B cell (primary cell): ENCODE results near the gene ZNF689. TPM values are rescaled to one million over a fixed set of nuclear protein-coding genes. Genes with fewer than 3 reads are reported as not detected.

Experiments used
- ATAC-seq: fragments of 200-7000 bp; cut with Tn5 transposase; one replicate; pipeline ENCODE4 v1.10.0; 2021; ENCODE audit warnings: low read depth, mild to moderate bottlenecking, moderate number of reproducible peaks, moderate library complexity
- CTCF ChIA-PET: fragments of 350-600 bp; sonication (Branson Sonifier 250); formaldehyde crosslinking; loops from one replicate; lab custom pipeline; 2021; ENCODE audit warnings: antibody characterized with exemption, inconsistent platforms; lab: Charles Lee
- POLR2A ChIA-PET: fragments of 350-600 bp; sonication (Branson Sonifier 250); formaldehyde crosslinking; loops from one replicate; lab custom pipeline; 2021; ENCODE audit warnings: antibody characterized with exemption; lab: Charles Lee
- DNase-seq: peaks from one replicate; pipeline ENCODE4 v3.0.0; 2013
- H2AFZ ChIP-seq: 2 replicates; pipeline ENCODE4 v1.6.1; 2012; ENCODE audit warnings: mild to moderate bottlenecking, low read depth, low read length; ENCODE audit not compliant: insufficient read depth, poor library complexity, severe bottlenecking
- H3K27ac ChIP-seq, 2 donors: 1 replicate in 1 of 2; 2 replicates in 1 of 2; pipeline ENCODE4 v1.5.1; 2012 to 2013; ENCODE audit warnings: low read length in 2 of 2, mild to moderate bottlenecking in 2 of 2, moderate library complexity in 1 of 2
- H3K27me3 ChIP-seq, 4 experiments: fragments of 200-600 bp in 1 of 4; sonication (generic) in 1 of 4; replicated peaks in 1 of 4; 1 replicate in 2 of 4; 2 replicates in 2 of 4; pipeline versions ENCODE4 v1.6.1 to v1.7.0; 2013 to 2016; ENCODE audit warnings: low read length in 3 of 4, mild to moderate bottlenecking in 2 of 4, mixed read lengths in 1 of 4, moderate library complexity in 1 of 4; ENCODE audit not compliant: insufficient read depth in 4 of 4, control insufficient read depth in 3 of 4; ENCODE audit errors: control extremely low read depth in 1 of 4
- H3K36me3 ChIP-seq, 2 experiments: replicated peaks in 1 of 2; 1 replicate in 1 of 2; 2 replicates in 1 of 2; pipeline versions ENCODE4 v1.6.1 to v1.7.1; 2013; ENCODE audit warnings: low read length in 1 of 2; ENCODE audit not compliant: insufficient read depth in 2 of 2, control insufficient read depth in 1 of 2; ENCODE audit errors: control extremely low read depth in 1 of 2, extremely low read depth in 1 of 2
- H3K4me1 ChIP-seq, 2 donors: fragments of 200-600 bp in 1 of 2; sonication (generic) in 1 of 2; 1 replicate in 1 of 2; 2 replicates in 1 of 2; pipeline versions ENCODE4 v1.5.1 to v1.6.1; 2013 to 2017; ENCODE audit warnings: low read length in 2 of 2; ENCODE audit not compliant: control insufficient read depth in 2 of 2, insufficient read depth in 2 of 2
- H3K4me2 ChIP-seq: replicated peaks from 2 replicates; pipeline ENCODE3; 2012; ENCODE audit warnings: mild to moderate bottlenecking, low read depth, low read length; ENCODE audit not compliant: poor library complexity, severe bottlenecking
- H3K4me3 ChIP-seq, 5 experiments: fragments of 200-600 bp in 1 of 5; sonication (generic) in 1 of 5; 1 replicate in 3 of 5; 2 replicates in 2 of 5; pipeline versions ENCODE4 v1.5.1 to v1.7.0; 2011 to 2016; ENCODE audit warnings: low read length in 4 of 5, mild to moderate bottlenecking in 4 of 5, low read depth in 2 of 5, control low read depth in 1 of 5, moderate library complexity in 1 of 5; ENCODE audit not compliant: insufficient read depth in 1 of 5; ENCODE audit errors: control extremely low read depth in 1 of 5, extremely low read depth in 1 of 5
- H3K79me2 ChIP-seq: fragments of 200-600 bp; sonication (generic); one replicate; pipeline ENCODE4 v1.6.0; 2016; ENCODE audit warnings: low read length; ENCODE audit not compliant: control insufficient read depth, insufficient read depth
- H3K9ac ChIP-seq: fragments of 200-600 bp; sonication (generic); 2 replicates; pipeline ENCODE4 v1.6.1; 2017; ENCODE audit warnings: mild to moderate bottlenecking, low read length, moderate library complexity
- H3K9me3 ChIP-seq, 3 donors: one replicate each; pipeline versions ENCODE4 v1.6.1 to v1.7.1; 2013; ENCODE audit warnings: low read length in 2 of 3; ENCODE audit not compliant: control insufficient read depth in 2 of 3, insufficient read depth in 1 of 3; ENCODE audit errors: control extremely low read depth in 1 of 3
- H4K20me1 ChIP-seq: 2 replicates; pipeline ENCODE4 v1.6.0; 2012; ENCODE audit warnings: mild to moderate bottlenecking, low read length; ENCODE audit not compliant: insufficient read depth, control insufficient read depth, poor library complexity, severe bottlenecking
- H3K27ac Mint-ChIP-seq: one replicate; pipeline ENCODE4 v1.8.0; 2021; ENCODE audit warnings: mixed read lengths
- H3K27me3 Mint-ChIP-seq: one replicate; pipeline ENCODE4 v1.8.0; 2021; ENCODE audit warnings: mixed read lengths
- H3K4me1 Mint-ChIP-seq: one replicate; pipeline ENCODE4 v1.8.0; 2021; ENCODE audit warnings: mixed read lengths
- H3K4me3 Mint-ChIP-seq: one replicate; pipeline ENCODE4 v1.8.0; 2021; ENCODE audit warnings: mixed read lengths
- H3K9me3 Mint-ChIP-seq: one replicate; pipeline ENCODE4 v1.8.0; 2022; ENCODE audit warnings: mixed read lengths; ENCODE audit not compliant: insufficient read depth
- EZH2 ChIP-seq: IDR thresholded peaks from 2 replicates; pipeline ENCODE4 v1.6.1; 2012; ENCODE audit warnings: borderline replicate concordance, low read depth, mild to moderate bottlenecking, moderate library complexity, low read length; ENCODE audit not compliant: insufficient read depth, poor library complexity, severe bottlenecking
- WGBS: methylation state at CpG from one replicate; pipeline ENCODE4 v1.1.5; 2013; ENCODE audit warnings: missing lambda C conversion rate; ENCODE audit not compliant: insufficient coverage; 5-methylcytosine and 5-hydroxymethylcytosine counted together
- intact Hi-C: fragments of 100-400 bp; cut with micrococcal nuclease; formaldehyde crosslinking; loops from one replicate; pipeline ENCODE4 v1.10.0; 2022
- polyA plus RNA-seq: library from polyadenylated mRNA; depleted of rRNA; stranded (reverse); fragments of >200 nt; gene quantifications from 2 replicates; pipeline ENCODE4 v1.2.3, GENCODE V29; 2012
- total RNA-seq, 2 donors: library from RNA; stranded (reverse); fragments of 120-200 nt in 1 of 2; gene quantifications; 1 replicate in 1 of 2; 2 replicates in 1 of 2; pipeline versions ENCODE4 v1.2.3 to v1.2.4, GENCODE V29; 2013 to 2022
- TF ChIP-seq, protein P1 (sequence below): fragments of 200-600 bp; IDR thresholded peaks from one replicate; pipeline ENCODE4 v1.8.0; 2022; ENCODE audit warnings: antibody characterized with exemption, mild to moderate bottlenecking

The ZNF689 gene
- total and polyA plus RNA-seq, 2 donors (not counting 1 experiment from before 2014, with no cell fraction given), result 8.1 to 12.4 TPM

DNA sequence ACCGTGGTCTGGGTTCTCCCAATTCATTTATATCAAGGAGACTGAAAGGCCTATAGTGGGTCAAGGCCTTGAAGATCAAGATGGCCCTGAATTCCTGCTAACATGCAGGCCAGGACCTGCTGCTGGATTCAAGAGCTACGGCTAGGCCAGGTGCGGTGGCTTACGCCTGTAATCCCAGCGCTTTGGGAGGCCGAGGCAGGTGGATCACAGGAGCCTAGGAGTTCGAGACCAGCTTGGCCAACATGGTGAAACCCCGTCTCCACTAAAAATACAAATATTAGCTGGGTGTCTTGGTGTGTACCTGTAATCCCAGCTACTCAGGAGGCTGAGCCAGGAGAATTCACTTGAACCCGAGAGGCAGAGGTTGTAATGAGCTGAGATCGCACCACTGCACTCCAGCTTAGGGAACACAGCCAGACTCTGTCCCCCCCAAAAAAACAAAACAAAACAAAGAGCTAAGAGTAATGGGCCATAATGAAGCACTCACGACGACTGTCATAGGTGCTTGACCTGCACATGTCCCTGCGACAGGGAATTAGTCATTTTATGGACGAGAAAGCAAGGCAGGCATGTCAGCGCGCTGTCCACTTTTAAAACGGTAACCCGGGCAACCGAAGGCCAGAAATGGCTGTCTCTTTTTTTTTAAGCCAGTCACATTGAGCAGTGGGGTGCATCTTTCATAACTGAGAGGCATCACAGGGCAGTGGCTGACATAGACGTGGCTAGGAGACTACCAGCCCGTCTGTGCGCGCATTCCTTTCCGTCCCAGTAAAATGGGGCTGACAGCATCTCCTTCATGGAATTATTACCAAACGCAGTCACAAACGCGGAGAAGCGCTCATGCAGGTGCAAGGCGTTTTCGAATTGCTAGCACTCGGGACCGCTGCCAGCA, 47.0 kb upstream of the ZNF689 start:
- 32% methylated on average over 24 of the region's 32 CpGs for WGBS
- ChIA-PET CTCF (interaction anchor here (0.7 kb wide), 2 partner anchors 40 to 227 kb away, joined by 3 read pairs; partner anchors contain the start of gene DCTPP1), POLR2A (no interaction called here)
- Histone ChIP-seq H2AFZ (peak overlapping the region; percentile 61), H3K9me3 (no peaks in the 10 kb centered on the region), H4K20me1 (peaks cover 26% of the 10 kb centered on the region), H3K4me2 (peak overlapping the region; percentile 85), H3K27me3 (no peaks in the 10 kb centered on the region), H3K36me3 (peaks cover 0 to 57% of the 10 kb centered on the region in 2 experiments), H3K4me1 (peaks cover 25 to 40% of the 10 kb centered on the region in 2 donors), H3K4me3 (peak overlapping the region; percentile 34 to 66 (median 50)), H3K79me2 (peaks cover 27% of the 10 kb centered on the region), H3K27ac (peak overlapping the region; percentile 67), H3K9ac (peak overlapping the region; percentile 63)
- no peaks in the 10 kb centered on the region for H3K9me3 Mint-ChIP-seq
- H3K4me1 Mint-ChIP-seq, result peaks cover 33% of the 10 kb centered on the region
- DNase-seq (no peak), ATAC-seq (no peak)
- H3K4me3 Mint-ChIP-seq, result peak overlapping the region; percentile 97
- TF ChIP-seq, protein P1, sequence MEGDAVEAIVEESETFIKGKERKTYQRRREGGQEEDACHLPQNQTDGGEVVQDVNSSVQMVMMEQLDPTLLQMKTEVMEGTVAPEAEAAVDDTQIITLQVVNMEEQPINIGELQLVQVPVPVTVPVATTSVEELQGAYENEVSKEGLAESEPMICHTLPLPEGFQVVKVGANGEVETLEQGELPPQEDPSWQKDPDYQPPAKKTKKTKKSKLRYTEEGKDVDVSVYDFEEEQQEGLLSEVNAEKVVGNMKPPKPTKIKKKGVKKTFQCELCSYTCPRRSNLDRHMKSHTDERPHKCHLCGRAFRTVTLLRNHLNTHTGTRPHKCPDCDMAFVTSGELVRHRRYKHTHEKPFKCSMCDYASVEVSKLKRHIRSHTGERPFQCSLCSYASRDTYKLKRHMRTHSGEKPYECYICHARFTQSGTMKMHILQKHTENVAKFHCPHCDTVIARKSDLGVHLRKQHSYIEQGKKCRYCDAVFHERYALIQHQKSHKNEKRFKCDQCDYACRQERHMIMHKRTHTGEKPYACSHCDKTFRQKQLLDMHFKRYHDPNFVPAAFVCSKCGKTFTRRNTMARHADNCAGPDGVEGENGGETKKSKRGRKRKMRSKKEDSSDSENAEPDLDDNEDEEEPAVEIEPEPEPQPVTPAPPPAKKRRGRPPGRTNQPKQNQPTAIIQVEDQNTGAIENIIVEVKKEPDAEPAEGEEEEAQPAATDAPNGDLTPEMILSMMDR, result no peak
- no peak for TF ChIP-seq EZH2
- intact Hi-C loops, result loop anchor here (5.0 kb wide), 3 partner anchors 375 to 685 kb away; partner anchors contain the start of genes HIRIP3, INO80E, STX4 and TAOK2
- H3K27ac Mint-ChIP-seq, result peak overlapping the region; percentile 100
- H3K27me3 Mint-ChIP-seq, result no peaks in the 10 kb centered on the region

DNA sequence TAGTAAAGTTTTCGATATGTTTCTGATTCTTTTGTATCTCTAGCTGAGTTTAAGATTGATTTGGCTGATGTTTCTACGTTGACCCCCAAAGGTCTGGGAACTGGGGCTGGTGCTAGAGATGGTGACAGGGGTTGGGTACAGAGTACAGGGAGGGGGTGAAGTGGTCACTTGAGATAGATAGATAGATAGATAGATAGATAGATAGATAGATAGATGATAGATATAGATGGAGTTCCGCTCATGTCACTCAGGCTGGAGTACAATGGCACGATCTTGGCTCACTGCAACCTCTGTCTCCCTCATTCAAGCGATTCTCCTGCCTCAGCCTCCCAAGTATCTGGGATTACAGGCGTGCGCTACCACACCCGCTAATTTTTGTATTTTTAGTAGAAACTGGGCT, 46.2 kb upstream of the ZNF689 start:
- 98% methylated on average over 5 of the region's 8 CpGs for WGBS
- POLR2A ChIA-PET, result no interaction called here
- peak overlapping the region; percentile 67 for H3K27ac Mint-ChIP-seq

More for the DNA sequence above, 46.2 kb upstream of the ZNF689 start:
- peaks cover 18% of the 10 kb centered on the region for H4K20me1 ChIP-seq
- Mint-ChIP-seq H3K4me3 (peak overlapping the region; percentile 44), H3K9me3 (no peaks in the 10 kb centered on the region), H3K27me3 (no peaks in the 10 kb centered on the region), H3K4me1 (peaks cover 29% of the 10 kb centered on the region)
- H3K4me2 ChIP-seq, result no peak overlapping the region
- ATAC-seq (no peak), DNase-seq (no peak)
- intact Hi-C loops, result loop anchor here (5.0 kb wide), 3 partner anchors 376 to 684 kb away; partner anchors contain the start of genes HIRIP3, INO80E, STX4 and TAOK2
- H3K4me1 ChIP-seq, result peaks cover 25 to 39% of the 10 kb centered on the region in 2 donors
- TF ChIP-seq, protein P1, result no peak
- TF ChIP-seq EZH2, result no peak
- no peak overlapping the region for H2AFZ ChIP-seq
- H3K9me3 ChIP-seq, result no peaks in the 10 kb centered on the region
- H3K27me3 ChIP-seq, result no peaks in the 10 kb centered on the region
- CTCF ChIA-PET, result no interaction called here
- no peak overlapping the region for H3K4me3 ChIP-seq
- H3K9ac ChIP-seq, result no peak overlapping the region
- peak overlapping the region in 1 of 2 donors; percentile 67 for H3K27ac ChIP-seq
- H3K36me3 ChIP-seq, result peaks cover 0 to 50% of the 10 kb centered on the region in 2 experiments
- peaks cover 18% of the 10 kb centered on the region for H3K79me2 ChIP-seq
